CD4-positive, alpha-beta T cell treated with Interleukin-17A for 4 hours (primary cell): ENCODE data around the gene DUSP22.

ENCODE experiments used
- DNase-seq: peaks from one replicate; pipeline ENCODE4 v3.0.0-alpha.2; 2020; ENCODE audit warnings: mixed read lengths

The DUSP22 gene

DNA sequence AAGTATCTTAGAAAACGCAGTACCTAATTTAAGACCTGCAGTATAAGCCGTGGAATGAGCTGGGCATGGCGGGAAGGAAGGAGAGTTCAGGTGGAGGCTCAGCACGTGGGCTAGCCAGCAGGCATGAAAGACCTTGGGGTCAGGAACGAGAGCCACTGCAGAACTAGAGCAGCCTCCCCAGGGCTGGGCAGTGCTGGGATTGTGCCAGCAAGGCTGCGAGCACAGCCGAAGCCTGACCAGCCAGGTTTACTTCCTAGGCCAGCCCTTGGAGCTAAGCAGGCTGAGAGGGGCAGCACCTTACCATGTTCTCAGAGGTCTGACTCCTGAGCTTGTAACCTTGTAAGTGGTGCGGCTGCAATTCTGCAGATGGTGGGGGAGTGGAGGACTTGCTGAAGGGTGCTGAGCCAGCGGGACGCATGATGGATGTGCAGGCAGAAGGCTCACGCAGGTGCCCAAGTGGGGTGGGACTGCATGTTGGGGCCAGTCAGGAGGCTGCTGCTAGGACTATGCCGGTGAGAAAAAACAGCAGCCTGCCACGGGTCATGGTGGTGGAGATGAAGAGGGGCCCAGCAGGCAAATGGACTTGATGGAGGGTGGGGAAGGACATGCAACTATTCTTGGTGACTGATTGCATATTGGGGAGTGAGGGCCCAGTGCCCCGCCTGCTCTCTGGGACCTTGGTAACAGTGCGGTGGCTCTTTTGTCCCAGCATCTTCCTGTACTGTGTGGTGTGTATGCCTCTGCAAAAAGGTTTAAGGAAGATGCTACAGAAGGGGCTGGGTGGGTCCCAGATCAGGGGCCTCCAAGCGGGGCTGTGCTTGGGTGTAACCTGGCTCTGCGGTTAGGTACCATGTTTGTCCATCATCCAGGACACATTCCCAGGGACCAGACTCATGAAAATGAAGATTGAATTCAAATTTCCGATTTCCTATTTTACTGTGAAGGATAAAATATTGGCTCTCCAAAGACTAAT is 61.6 kb downstream of the DUSP22 start:
- DNase-seq = no peak

DNA sequence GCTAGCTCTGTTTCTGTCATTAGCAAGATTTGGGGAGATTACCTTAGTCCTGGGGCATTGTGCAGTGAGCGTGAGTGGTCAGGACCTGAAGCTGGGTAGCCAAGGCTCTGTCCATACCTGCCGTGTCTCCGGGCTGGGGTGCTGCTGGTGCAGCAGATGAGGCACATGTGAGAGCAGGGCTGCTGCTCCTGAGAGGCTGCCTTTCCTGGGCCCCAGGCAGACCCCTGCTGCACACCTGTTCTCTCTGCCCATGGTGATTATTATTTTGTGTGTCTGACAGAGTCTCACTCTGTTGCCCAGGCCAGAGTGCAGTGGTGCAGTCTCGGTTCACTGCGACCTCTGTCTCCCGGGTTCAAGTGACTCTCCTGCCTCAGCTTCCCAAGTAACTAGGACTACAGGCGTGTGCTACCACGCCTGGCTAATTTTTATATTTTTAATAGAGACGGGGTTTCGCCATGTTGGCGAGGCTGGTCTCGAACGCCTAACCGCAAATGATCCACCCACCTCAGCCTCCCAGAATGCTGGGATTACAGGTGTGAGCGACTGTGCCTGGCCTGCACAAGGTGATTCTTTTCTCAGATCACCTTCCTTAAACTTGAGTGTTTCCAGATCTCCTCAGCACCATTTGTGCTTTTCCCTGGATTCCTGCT is 62.5 kb downstream of the DUSP22 start:
- no peak for DNase-seq

DNA sequence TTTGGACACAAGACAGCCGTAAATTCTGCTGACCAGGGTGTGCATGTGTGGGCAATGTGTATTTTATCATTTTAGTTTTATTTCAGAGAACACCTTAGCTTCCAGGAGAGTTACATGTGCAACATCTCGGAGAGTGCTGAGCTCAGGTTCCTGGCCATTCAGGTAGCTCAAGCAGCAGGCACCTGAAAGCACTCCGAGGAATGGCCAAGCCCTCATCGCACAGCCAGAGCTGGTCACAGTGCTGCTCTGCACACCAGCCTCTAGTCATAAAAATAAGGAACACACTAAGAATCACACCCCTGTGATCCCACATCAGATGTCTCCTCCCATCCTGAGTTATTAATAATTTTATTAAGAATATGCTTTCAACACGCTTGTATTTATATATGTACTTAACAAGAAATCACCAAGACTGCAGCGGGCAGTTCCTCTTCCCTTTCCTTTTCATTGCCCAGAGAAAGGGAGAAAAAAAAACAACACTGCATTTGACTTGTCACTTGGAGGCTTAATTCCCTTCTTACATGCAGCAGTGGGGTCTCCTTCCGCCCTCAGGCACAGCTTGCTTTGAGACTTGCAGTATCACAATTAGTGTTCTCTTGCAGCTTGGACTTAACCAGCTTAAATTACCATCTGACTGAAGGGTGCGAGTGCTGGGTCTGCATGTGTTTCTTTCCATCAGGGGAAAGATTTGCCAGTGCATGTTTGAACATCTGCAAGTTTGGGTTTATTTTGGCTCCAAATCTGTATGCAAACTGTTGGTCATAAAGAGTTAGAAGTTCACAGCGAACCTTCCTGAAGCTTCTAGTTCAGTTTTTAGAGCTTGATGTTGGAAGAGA is 63.3 kb downstream of the DUSP22 start:
- no peak for DNase-seq

DNA sequence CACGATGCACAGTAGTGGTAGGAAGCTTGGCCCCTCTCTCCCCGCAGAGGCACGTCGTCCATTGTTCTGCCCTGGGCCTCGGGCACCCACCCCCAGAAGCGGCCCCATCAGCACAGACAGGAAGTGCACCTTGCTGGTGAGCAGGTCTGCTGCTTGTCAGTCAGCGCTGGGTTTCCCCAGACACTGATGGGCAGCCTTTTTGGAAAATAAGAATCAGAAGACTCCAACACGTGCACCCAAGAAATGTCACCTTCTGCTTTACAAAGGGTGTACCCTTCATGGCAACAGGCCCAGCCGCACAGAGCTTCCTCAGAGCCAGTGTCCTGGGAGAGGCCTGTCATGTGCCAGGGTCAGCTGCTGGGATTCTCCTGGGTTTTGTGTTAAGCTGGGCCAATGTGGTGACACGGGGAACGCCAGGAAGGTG is 64.6 kb downstream of the DUSP22 start:
- no peak for DNase-seq

DNA sequence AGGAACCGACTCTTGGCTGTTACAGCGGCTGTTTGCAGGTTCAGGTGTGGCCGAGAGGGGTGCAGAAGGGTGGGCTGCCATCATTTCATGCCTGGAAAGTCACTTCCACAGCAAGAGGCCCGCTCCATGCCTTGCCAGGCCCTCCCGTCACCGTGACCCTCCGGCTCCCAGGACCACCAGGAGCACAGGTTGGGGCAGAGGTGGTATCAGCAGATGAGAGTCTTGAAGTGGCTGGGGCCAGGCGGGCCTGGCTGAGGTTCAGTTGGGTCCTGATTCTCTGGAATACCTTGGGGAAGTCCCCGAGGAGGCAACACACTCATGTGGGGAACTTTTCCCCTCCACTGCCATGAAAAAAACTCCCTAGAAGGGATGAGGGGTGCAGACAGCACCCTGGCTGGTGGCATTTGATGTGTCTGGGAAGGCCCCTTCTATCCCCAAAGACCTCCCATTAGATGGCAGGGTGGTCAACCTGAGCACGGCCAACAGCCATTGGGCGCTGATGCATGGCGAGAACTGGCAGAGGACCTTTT is 65.0 kb downstream of the DUSP22 start:
- DNase-seq = no peak

DNA sequence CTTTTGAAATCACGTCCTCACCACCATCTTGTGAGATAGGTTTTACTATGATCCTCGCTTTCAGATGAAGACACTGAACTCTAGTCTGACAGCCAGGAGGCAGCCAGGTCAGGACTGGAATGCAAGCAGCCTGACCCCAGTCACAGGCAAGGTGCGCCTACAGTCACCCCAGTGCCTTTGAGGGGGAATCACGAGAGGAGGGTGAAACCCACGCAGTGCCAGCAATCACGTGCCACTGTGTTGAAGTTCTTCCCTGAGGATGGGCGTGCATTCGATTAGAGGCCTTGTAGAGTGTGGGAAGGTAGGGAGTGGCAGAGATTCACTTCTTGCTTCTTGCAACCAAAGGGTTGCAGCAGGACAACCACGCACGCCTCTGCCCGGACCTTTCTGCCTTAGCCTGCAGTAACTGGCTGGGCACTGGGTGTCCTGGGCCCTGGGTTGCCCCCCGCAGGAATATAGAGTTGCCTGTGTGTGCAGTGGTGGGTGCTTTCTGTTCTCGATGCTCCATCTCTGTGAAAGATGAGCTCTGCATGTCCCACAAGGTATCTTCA is 65.6 kb downstream of the DUSP22 start:
- DNase-seq = no peak

DNA sequence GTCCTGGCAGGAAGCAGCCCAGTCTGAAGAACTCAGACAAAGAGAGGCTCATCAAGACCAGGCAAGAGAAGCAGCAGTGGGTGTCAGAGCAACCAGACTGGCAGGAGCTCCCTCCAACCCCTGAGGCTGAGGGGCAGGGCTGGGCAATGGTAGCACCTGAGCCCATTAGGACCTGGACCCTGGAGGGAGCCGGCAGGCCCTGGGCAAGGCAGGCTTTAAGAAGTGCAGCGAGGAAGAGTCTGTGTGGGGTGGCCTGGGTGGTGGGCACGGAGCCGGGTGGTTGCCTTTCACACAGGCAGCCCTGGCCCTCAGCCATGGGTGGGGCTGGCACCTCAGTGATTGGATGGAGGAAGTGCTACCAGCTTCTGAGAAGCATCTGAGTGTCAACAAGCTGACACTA is 66.1 kb downstream of the DUSP22 start:
- DNase-seq = no peak

DNA sequence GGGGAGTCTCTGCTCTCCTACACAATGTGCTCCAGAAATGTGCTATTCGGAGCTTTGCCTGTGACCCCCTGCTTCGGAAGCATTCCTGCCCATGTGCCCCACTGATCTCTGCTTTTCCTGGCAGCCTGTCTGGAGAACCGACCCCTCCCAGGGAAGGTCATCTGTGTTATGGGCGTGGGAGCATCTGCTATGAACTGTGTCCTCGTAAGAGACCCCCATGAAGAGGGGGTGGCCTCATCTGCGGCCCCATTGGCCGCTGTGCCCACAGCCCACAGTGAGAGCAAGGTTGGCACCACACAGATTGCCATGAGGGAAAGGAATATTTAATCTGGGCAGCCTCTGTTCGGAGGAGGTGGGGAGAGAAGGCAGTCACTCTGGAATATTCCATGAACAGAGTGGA is 66.6 kb downstream of the DUSP22 start:
- DNase-seq = no peak

DNA sequence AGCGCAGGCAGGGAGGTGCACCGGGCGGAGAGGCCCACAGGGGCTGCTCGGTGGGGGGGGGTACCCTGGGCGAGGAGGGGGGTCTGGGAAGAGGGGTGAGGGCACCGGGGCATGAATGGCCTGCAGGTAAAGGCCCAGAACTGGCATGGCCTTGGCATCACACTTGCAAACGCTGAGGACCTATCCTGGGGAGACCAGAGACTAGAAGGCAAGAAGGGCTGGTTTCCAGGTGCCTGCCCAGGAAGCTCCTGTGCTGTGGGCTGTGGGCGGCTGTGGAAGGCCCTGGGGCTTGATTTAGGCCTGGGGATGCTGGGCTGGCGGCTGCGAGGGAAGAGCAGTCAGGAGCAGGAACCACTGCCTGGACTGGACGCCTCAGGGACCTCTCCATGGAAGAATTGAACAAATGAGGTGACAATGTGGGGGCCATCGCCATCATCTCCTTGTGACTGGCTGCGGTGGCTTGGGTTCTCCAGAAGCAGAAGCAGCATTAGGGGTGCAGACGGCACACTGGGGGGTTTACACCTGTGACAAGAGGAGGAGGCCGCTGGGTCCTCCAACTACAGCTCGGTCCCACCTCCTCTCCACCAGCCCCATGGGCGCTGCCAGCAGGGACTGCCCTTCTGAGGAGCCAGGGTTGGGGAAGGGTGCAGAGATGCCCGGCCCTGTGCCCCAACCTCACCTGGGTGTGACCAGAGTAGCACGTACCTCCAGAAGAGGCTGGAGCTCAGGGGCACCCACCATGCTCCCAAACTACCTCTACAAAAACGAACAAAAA is 67.2 kb downstream of the DUSP22 start:
- no peak for DNase-seq

DNA sequence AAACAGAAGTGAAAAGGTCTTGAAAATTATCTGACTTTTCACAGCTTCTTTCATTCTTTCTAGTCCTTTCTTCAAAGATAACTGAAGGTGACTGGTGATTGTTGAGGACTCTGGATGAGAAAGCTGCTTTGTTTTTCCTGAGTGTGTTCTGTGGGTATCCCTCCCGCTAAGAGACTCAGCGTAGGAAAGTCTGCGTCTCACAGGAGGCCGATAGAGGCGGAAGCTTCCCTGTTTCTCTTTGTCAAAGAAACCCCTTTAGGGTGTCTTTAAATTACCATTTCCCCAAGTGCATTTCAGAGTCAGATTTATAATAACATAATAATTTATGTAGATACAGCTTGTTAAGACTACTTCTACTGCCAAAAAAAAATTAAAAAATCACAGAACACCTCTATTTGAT is 68.1 kb downstream of the DUSP22 start:
- no peak for DNase-seq

DNA sequence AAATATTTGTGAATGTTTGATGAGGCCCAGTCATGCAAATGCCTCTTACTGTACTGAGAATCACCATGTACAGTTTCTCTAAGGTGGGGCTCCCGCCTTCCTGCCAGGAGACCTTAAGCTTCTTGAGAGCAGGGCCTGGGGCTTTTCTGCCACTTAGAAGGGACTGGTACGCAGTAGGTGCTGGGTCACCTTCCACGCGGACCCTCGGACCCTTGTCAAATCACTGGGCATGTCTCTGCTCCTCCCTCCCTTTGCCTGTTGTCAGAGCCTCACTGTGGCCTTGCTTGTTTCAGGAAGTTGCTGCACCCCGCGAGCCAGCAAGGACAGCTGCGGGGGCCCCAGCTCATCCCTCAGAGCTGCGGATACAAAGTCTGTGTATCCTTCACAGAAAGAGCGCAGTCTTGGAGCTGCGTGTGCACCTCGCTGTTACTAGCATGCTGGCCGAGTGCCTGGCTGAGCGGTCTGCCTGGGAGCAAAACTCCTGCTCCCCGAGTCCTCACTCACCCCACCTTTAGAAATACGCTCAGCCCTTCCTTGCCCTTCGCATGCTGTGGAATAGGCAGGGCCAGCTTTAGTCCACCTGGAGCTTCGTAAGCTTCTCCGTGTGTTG is 68.6 kb downstream of the DUSP22 start:
- no peak for DNase-seq

DNA sequence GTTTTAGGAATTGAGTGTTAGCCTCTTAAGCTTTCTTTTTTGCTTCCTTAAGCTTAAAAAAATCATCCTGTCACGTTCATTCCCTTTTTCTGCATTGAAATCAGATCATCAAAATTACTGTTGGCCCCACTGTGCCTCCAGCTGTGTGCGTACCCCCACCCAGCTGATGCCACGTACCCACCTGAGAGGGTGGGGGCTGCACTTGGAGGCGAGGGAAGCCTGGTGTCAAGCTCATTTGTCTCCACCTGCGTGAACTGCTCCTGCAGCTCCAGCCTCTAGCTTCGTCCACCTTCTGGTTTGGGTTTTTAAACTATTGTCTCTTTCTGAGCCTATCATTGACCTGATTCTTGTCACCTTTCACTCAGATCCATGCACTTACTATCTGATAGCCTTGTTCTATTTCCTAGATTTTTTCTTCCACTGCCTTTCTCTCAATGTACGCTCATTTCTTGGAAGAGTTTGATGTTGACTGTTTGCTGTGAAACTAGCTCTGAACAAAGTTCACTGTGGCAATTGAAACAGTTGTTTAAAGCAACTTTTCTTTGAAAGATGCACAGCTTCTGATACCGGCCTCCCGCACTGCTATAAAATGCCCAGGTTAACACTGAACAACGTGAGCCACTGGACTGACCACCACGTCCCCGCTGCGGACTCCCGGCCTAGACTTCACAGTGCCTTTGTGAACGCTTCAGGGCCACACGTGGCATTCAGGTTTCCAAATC is 69.3 kb downstream of the DUSP22 start:
- DNase-seq = no peak

DNA sequence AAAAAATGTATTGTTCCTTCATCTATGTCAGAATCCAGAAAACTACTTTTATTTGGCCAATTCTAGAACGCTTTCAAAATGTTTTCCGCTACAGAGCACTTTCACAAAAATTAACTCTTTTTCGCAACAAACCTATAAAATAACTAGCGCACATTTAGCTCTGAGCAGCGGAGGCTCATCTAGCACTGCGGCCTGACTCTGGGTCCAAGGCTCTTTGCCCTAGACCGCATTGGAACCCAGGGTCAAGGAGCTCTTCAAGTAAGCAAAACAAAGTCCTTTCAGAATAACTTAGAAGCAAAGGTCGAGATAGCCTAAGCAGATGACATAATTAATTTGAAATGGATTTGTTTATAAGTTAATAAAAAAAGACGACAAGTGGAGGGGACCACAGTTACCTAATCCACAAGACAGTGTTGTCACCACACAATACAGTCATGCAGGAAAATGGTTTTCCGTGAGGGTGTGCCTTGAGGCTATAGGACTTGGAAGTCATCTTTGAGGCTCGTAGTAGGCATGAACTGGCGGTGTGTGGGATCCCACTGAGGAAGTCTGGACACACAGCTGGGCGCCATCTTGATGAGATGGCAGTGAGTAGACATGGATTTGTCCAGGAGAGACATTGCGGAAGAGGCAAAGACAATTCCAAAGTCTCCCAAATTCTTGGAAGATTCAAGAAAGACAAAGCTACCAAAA is 70.1 kb downstream of the DUSP22 start:
- no peak for DNase-seq

DNA sequence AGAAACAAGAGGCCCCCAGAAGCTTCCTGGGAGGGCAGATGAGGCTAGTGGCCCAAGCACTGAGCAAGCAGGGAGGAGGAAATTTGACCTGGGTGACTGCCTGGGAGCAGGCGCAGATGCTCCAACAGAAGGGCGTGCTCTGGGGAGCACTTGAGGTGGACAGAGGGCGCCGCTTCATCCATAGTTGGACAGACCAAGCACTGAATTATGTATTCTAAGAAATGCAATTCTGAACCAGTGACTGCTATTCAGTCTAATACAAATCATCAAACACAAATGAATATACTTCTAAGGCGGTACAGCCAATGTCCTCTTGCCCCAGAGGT is 70.6 kb downstream of the DUSP22 start:
- DNase-seq = no peak

DNA sequence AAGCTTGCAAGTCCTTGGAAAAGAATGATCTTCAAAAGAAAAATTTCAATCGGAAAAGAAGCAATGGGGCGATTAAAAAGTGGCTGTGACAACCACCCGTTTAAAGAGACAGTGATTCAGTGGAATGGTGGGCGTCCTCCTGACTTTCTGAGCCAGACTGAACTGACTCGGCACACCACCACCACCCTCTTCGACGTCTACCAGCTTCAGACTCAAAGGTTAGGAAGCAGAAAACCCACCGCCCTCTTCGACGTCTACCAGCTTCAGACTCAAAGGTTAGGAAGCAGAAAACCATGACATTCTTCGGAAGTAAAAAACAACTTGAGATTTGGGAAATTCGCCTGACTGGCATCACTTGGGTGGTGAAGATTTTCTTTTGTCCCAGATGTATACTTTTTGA is 71.0 kb downstream of the DUSP22 start:
- no peak for DNase-seq

DNA sequence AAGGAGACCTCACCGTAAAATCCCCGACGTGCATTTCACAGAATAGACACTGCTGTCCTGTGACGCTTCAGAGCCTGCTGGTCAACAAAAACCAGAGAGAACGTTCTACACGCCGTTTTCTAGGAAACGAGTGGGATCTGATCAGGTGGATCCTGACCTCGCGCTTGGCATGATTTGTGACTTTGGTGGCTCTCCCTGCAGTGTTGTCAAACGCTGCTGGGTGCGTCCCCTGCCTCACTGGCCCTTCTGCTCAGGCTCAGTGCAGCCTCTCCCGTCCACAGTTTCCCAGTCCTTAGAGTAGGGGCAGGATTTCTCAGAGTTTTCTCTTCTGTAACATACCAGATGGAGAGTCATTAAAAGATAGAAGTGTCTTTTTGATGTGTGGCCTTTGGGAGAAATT is 71.6 kb downstream of the DUSP22 start:
- no peak for DNase-seq

DNA sequence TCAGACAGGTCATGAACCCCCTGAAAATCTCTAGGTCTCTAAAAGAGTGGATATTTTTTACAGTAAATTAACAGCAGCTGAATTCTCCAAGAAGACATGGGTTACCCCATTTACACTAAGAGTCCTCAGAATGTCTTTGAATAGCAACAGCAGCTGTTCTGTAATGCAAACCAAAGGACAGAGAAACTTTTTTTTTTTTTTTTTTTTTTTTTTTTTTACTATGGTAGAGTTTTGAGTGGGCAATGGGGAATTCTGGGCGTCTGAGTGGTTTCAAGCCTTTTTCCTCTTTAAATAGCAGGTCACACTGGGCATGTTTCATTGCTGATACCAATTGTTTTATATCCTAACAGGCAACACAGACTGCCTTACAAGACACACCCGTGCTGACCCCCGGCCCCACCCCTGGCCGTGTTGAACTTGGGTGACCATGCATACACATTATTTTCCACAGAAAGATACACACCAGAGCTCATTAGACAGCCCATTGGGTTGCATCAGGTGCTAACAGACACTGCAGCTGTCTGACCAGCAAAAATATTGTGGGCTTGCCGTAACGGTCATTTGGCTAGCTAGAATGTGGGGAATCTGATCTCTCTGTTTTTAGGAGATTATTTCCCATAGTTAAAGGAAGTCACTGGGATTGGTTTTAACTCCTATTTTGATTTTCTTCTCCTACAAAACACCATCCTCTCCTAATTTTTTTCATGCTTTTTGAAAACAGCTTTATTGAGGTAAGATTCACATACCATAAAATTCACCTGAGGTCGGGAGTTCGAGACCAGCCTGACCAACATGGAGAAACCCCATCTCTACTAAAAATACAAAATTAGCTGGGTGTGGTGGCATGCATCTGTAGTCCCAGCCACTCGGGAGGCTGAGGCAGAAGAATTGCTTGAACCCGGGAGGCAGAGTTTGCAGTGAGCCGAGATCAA is 72.6 kb downstream of the DUSP22 start:
- no peak for DNase-seq

DNA sequence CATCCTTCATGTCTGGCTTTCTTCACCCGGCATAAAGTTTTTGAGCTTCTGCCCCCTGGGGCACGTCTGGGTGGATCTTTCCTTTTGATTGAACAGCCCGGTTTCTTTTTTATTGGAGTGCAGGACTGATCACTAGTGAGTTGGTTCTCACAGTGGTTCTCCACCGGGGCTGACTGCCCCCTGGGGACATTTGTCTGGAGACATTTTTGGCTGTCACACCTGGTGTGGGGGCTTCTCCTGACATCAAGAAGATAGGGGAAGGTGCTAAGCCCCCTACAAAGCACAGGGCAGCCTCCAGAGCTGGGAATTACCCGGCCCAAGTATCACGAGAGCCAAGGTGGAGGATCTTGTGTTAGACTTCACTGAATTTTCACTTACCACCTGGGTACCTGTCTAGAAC is 73.5 kb downstream of the DUSP22 start:
- DNase-seq = no peak
